Mesendoderm (in vitro differentiated cells): ENCODE results near the gene GPR153.

Experiments
- DNase-seq: peaks from one replicate; pipeline ENCODE4 v3.0.0; 2013
- H2AK5ac ChIP-seq: 2 replicates; pipeline ENCODE4 v1.6.1; 2013; ENCODE audit warnings: low read length, inconsistent platforms
- H2BK120ac ChIP-seq: 2 replicates; pipeline ENCODE4 v1.6.1; 2013; ENCODE audit warnings: low read depth, mild to moderate bottlenecking, low read length, moderate library complexity, mixed read lengths
- H2BK15ac ChIP-seq: replicated peaks from 2 replicates; pipeline ENCODE4 v1.6.1; 2013; ENCODE audit warnings: low read depth, mild to moderate bottlenecking, moderate library complexity
- H2BK5ac ChIP-seq: 2 replicates; pipeline ENCODE4 v1.6.1; 2013; ENCODE audit warnings: low read length, inconsistent platforms
- H3K18ac ChIP-seq: 2 replicates; pipeline ENCODE4 v1.6.1; 2013; ENCODE audit warnings: mild to moderate bottlenecking, low read length, mixed read lengths
- H3K23ac ChIP-seq: one replicate; pipeline ENCODE4 v1.6.1; 2013; ENCODE audit warnings: low read length
- H3K27ac ChIP-seq: 2 replicates; pipeline ENCODE4 v1.5.1; 2013; ENCODE audit warnings: low read depth, mild to moderate bottlenecking, inconsistent platforms, low read length, moderate library complexity
- H3K27me3 ChIP-seq: 2 replicates; pipeline ENCODE4 v1.6.1; 2013; ENCODE audit warnings: low read length, control low read depth, mild to moderate bottlenecking, inconsistent platforms; ENCODE audit not compliant: insufficient read depth, poor library complexity
- H3K36me3 ChIP-seq: 2 replicates; pipeline ENCODE4 v1.6.1; 2013; ENCODE audit warnings: low read length, inconsistent platforms; ENCODE audit not compliant: control insufficient read depth, insufficient read depth
- H3K4ac ChIP-seq: one replicate; pipeline ENCODE4 v1.6.1; 2013; ENCODE audit warnings: low read depth, mild to moderate bottlenecking, low read length, moderate library complexity
- H3K4me1 ChIP-seq: 2 replicates; pipeline ENCODE4 v1.6.1; 2013; ENCODE audit warnings: low read depth, low read length, inconsistent platforms; ENCODE audit not compliant: control insufficient read depth
- H3K4me2 ChIP-seq: 2 replicates; pipeline ENCODE4 v1.6.1; 2013; ENCODE audit warnings: low read length
- H3K4me3 ChIP-seq: 2 replicates; pipeline ENCODE4 v1.5.1; 2013; ENCODE audit warnings: mild to moderate bottlenecking, low read length
- H3K56ac ChIP-seq: one replicate; pipeline ENCODE4 v1.6.1; 2013; ENCODE audit warnings: low read length
- H3K79me1 ChIP-seq: 2 replicates; pipeline ENCODE4 v1.6.1; 2013; ENCODE audit warnings: low read length, inconsistent platforms
- H3K79me2 ChIP-seq: 2 replicates; pipeline ENCODE4 v1.6.1; 2013; ENCODE audit warnings: mild to moderate bottlenecking, low read length; ENCODE audit not compliant: control insufficient read depth, insufficient read depth
- H3K9ac ChIP-seq: 2 replicates; pipeline ENCODE4 v1.6.1; 2013; ENCODE audit warnings: low read length, inconsistent platforms
- H4K5ac ChIP-seq: one replicate; pipeline ENCODE4 v1.6.1; 2013; ENCODE audit warnings: low read length
- H4K8ac ChIP-seq: one replicate; pipeline ENCODE4 v1.6.1; 2013; ENCODE audit warnings: low read depth, mild to moderate bottlenecking, control low read depth, low read length, moderate library complexity
- WGBS: extraction: QIAGEN DNeasy Blood & Tissue Kit; methylation state at CpG from one replicate; pipeline ENCODE4 v1.1.7; 2013; ENCODE audit warnings: low lambda C conversion rate, missing lambda C conversion rate; ENCODE audit not compliant: insufficient coverage; ENCODE audit errors: extremely low coverage; 5-methylcytosine and 5-hydroxymethylcytosine counted together

GPR153 gene

GRCh38 chr1:6294080-6294889 lies 33.4 kb upstream of the GPR153 start:
- no peaks in the 10 kb centered on the region for H3K4me1 ChIP-seq
- no peak for DNase-seq

GRCh38 chr1:6292102-6292501 lies 31.2 kb upstream of the GPR153 start:
- no peak overlapping the region for H3K18ac ChIP-seq
- no peak overlapping the region for H2BK5ac ChIP-seq
- H2BK120ac ChIP-seq, result no peak overlapping the region
- no peak overlapping the region for H2BK15ac ChIP-seq
- no peak overlapping the region for H3K4me2 ChIP-seq
- no peaks in the 10 kb centered on the region for H3K79me1 ChIP-seq
- no peaks in the 10 kb centered on the region for H3K79me2 ChIP-seq
- H3K27me3 ChIP-seq, result no peaks in the 10 kb centered on the region
- no peak overlapping the region for H3K23ac ChIP-seq
- no peak overlapping the region for H3K9ac ChIP-seq
- no peak for DNase-seq
- H3K56ac ChIP-seq, result no peak overlapping the region
- H2AK5ac ChIP-seq, result no peak overlapping the region
- no peak overlapping the region for H3K27ac ChIP-seq
- H4K5ac ChIP-seq, result no peak overlapping the region
- H4K8ac ChIP-seq, result no peak overlapping the region
- H3K4me1 ChIP-seq, result no peaks in the 10 kb centered on the region
- H3K4ac ChIP-seq, result no peak overlapping the region
- WGBS, result no CpG with 5 or more reads among the region's 10 CpGs
- no peak overlapping the region for H3K4me3 ChIP-seq
- H3K36me3 ChIP-seq, result no peaks in the 10 kb centered on the region

More at GRCh38 chr1:6294080-6294889, 33.4 kb upstream of the GPR153 start:
- H3K79me1 ChIP-seq, result no peaks in the 10 kb centered on the region
- H3K56ac ChIP-seq, result no peak overlapping the region
- no peak overlapping the region for H2AK5ac ChIP-seq
- no peak overlapping the region for H2BK120ac ChIP-seq
- no peak overlapping the region for H3K9ac ChIP-seq
- H3K4ac ChIP-seq, result no peak overlapping the region
- H3K18ac ChIP-seq, result no peak overlapping the region
- no peak overlapping the region for H4K5ac ChIP-seq
- no peak overlapping the region for H4K8ac ChIP-seq
- no peak overlapping the region for H3K23ac ChIP-seq
- H3K27ac ChIP-seq, result no peak overlapping the region
- H3K79me2 ChIP-seq, result no peaks in the 10 kb centered on the region
- H3K4me3 ChIP-seq, result no peak overlapping the region
- H2BK5ac ChIP-seq, result no peak overlapping the region
- no peaks in the 10 kb centered on the region for H3K36me3 ChIP-seq
- H2BK15ac ChIP-seq, result no peak overlapping the region
- no CpG with 5 or more reads among the region's 14 CpGs for WGBS
- H3K27me3 ChIP-seq, result no peaks in the 10 kb centered on the region
- no peak overlapping the region for H3K4me2 ChIP-seq

- no peak overlapping the region for H2BK5ac ChIP-seq
- no peak overlapping the region for H3K4me3 ChIP-seq
- H4K5ac ChIP-seq, result no peak overlapping the region
- no peak overlapping the region for H4K8ac ChIP-seq
- no peaks in the 10 kb centered on the region for H3K27me3 ChIP-seq
- no peak overlapping the region for H3K23ac ChIP-seq
- no peak overlapping the region for H3K4me2 ChIP-seq
- no peak overlapping the region for H2AK5ac ChIP-seq
- H3K4ac ChIP-seq, result no peak overlapping the region
- H3K9ac ChIP-seq, result no peak overlapping the region
- H2BK15ac ChIP-seq, result no peak overlapping the region
- no peak for DNase-seq
- H3K79me2 ChIP-seq, result no peaks in the 10 kb centered on the region
- H3K4me1 ChIP-seq, result no peaks in the 10 kb centered on the region
- no peak overlapping the region for H3K18ac ChIP-seq
- no peak overlapping the region for H2BK120ac ChIP-seq
- no peaks in the 10 kb centered on the region for H3K36me3 ChIP-seq
- H3K79me1 ChIP-seq, result no peaks in the 10 kb centered on the region
- no peak overlapping the region for H3K27ac ChIP-seq
- no peak overlapping the region for H3K56ac ChIP-seq
- WGBS, result no CpG with 5 or more reads among the region's 10 CpGs
These were observed 27.8 kb upstream of the GPR153 start for GRCh38 chr1:6288665-6289064.

GRCh38 chr1:6288026-6288425 lies 27.1 kb upstream of the GPR153 start:
- Histone ChIP-seq H2BK5ac (no peak overlapping the region), H3K27ac (no peak overlapping the region), H2BK15ac (no peak overlapping the region), H4K8ac (no peak overlapping the region), H3K23ac (no peak overlapping the region), H2AK5ac (no peak overlapping the region), H3K9ac (no peak overlapping the region), H4K5ac (no peak overlapping the region), H3K4ac (no peak overlapping the region), H3K18ac (no peak overlapping the region), H3K36me3 (no peaks in the 10 kb centered on the region), H3K4me3 (no peak overlapping the region), H3K4me1 (no peaks in the 10 kb centered on the region), H3K4me2 (no peak overlapping the region), H3K79me1 (no peaks in the 10 kb centered on the region), H3K79me2 (no peaks in the 10 kb centered on the region), H2BK120ac (no peak overlapping the region), H3K56ac (no peak overlapping the region), H3K27me3 (no peaks in the 10 kb centered on the region)
- no peak for DNase-seq
- WGBS, result no CpG with 5 or more reads among the region's 14 CpGs

GRCh38 chr1:6287431-6287886 lies 26.6 kb upstream of the GPR153 start:
- H3K4me3 ChIP-seq, result no peak overlapping the region
- DNase-seq, result no peak
- H3K18ac ChIP-seq, result no peak overlapping the region
- H3K4me2 ChIP-seq, result no peak overlapping the region
- no peak overlapping the region for H4K8ac ChIP-seq
- H2BK120ac ChIP-seq, result no peak overlapping the region
- no peak overlapping the region for H3K23ac ChIP-seq
- H3K79me1 ChIP-seq, result no peaks in the 10 kb centered on the region
- H2BK15ac ChIP-seq, result no peak overlapping the region
- no peaks in the 10 kb centered on the region for H3K36me3 ChIP-seq
- H4K5ac ChIP-seq, result no peak overlapping the region
- no peaks in the 10 kb centered on the region for H3K79me2 ChIP-seq
- no peak overlapping the region for H3K27ac ChIP-seq
- H3K4me1 ChIP-seq, result no peaks in the 10 kb centered on the region
- WGBS, result no CpG with 5 or more reads among the region's 10 CpGs
- H2AK5ac ChIP-seq, result no peak overlapping the region
- no peaks in the 10 kb centered on the region for H3K27me3 ChIP-seq
- H3K56ac ChIP-seq, result no peak overlapping the region
- no peak overlapping the region for H2BK5ac ChIP-seq
- no peak overlapping the region for H3K4ac ChIP-seq
- no peak overlapping the region for H3K9ac ChIP-seq

GRCh38 chr1:6287029-6287428 lies 26.1 kb upstream of the GPR153 start:
- Histone ChIP-seq H3K4ac (no peak overlapping the region), H3K36me3 (no peaks in the 10 kb centered on the region), H3K79me2 (no peaks in the 10 kb centered on the region), H3K56ac (no peak overlapping the region), H2BK15ac (no peak overlapping the region), H3K4me3 (no peak overlapping the region), H3K18ac (no peak overlapping the region), H2BK5ac (no peak overlapping the region), H2BK120ac (no peak overlapping the region), H3K27ac (no peak overlapping the region), H3K23ac (no peak overlapping the region), H3K4me1 (no peaks in the 10 kb centered on the region), H4K8ac (no peak overlapping the region), H3K27me3 (no peaks in the 10 kb centered on the region), H3K9ac (no peak overlapping the region), H3K79me1 (no peaks in the 10 kb centered on the region), H4K5ac (no peak overlapping the region), H3K4me2 (no peak overlapping the region), H2AK5ac (no peak overlapping the region)
- no peak for DNase-seq
- WGBS, result no CpG with 5 or more reads among the region's 13 CpGs
